Neural progenitor cell (in vitro differentiated cells): ENCODE results near the gene TRIM47.

Experiments used
- EZH2 ChIP-seq: fragments of 200-600 bp; sonication (generic); IDR thresholded peaks from 2 replicates; pipeline ENCODE4 v1.6.1; 2017; ENCODE audit warnings: antibody characterized with exemption, mild to moderate bottlenecking, moderate library complexity
- EZH2phosphoT487 ChIP-seq: fragments of 200-600 bp; sonication (generic); IDR thresholded peaks from 2 replicates; pipeline ENCODE4 v1.6.1; 2017; ENCODE audit warnings: antibody characterized with exemption
- TF ChIP-seq, protein P1 (sequence below): fragments of 200-600 bp; sonication (generic); IDR thresholded peaks from 2 replicates; pipeline ENCODE4 v1.5.1; 2017; ENCODE audit warnings: antibody characterized with exemption, mild to moderate bottlenecking

DNA sequence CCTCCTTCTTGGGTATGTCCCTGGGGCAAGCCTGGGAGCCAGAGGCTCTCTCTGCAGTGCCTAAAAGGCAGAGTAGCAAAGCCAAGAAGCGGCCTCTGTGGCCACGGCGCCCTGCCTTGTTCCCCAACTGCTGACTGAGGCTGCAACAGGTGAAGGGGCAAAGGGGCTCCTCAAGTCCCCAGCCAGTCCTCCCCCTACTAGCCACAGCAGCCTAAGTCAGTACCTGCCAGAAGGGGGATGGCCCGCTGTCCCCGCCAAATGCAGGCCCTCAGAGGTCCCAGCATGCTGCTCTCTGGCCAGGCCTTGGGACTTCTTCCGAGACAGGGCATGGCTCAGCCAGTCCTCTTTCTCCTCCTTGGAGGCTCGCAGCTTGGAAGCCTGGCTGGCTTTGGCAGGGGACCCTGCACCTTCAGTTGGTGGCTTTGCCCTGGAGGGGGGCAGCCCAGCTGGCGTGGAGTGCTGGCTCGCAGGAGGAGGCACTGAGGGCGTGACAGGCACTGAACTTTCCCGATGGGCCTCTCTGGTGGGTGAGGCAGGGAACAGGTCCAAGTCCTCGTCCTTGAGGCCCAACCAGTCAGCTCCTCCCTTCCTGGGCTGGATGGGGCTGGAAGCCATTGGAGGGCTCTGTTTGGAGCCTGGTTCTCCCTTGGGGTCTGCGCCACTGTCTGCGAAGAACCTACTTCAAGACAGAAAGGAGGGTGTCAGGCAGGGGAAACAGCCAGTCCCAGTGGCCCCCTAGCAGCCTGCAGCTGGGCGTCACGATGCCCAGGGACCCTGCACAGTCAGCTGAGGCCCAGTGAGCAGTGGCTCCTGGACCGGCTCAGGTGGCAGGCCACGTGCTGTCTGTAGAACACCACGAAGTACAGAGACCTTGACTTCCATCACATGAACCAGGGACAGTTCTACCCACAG, 44.8 kb upstream of the TRIM47 start:
- TF ChIP-seq, protein P1, sequence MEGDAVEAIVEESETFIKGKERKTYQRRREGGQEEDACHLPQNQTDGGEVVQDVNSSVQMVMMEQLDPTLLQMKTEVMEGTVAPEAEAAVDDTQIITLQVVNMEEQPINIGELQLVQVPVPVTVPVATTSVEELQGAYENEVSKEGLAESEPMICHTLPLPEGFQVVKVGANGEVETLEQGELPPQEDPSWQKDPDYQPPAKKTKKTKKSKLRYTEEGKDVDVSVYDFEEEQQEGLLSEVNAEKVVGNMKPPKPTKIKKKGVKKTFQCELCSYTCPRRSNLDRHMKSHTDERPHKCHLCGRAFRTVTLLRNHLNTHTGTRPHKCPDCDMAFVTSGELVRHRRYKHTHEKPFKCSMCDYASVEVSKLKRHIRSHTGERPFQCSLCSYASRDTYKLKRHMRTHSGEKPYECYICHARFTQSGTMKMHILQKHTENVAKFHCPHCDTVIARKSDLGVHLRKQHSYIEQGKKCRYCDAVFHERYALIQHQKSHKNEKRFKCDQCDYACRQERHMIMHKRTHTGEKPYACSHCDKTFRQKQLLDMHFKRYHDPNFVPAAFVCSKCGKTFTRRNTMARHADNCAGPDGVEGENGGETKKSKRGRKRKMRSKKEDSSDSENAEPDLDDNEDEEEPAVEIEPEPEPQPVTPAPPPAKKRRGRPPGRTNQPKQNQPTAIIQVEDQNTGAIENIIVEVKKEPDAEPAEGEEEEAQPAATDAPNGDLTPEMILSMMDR = no peak
- TF ChIP-seq EZH2phosphoT487 (no peak), EZH2 (no peak)
